Stomach (tissue), 9 donors: ENCODE data around the gene PDGFD. TPM values are rescaled to one million over a fixed set of nuclear protein-coding genes. Genes with fewer than 3 reads are reported as not detected.

ENCODE experiments used
- DNase-seq, 2 donors: peaks; one replicate each; pipeline versions ENCODE4 v3.0.0 to v3.0.0-alpha.2; 2013 to 2019
- H3K27ac ChIP-seq, 5 donors: fragments of 200-600 bp in 4 of 5; sonication (generic) in 4 of 5; one replicate each; pipeline ENCODE4 v1.5.1; 2013 to 2019; ENCODE audit warnings: mild to moderate bottlenecking in 1 of 5, moderate library complexity in 1 of 5
- H3K27me3 ChIP-seq, 3 donors: fragments of 200-600 bp; sonication (generic); one replicate each; pipeline ENCODE4 v1.5.1; 2017 to 2019; ENCODE audit warnings: mixed run types in 1 of 3
- H3K36me3 ChIP-seq, 4 donors: fragments of 200-600 bp; sonication (generic); 1 replicate in 3 of 4; 2 replicates in 1 of 4; pipeline ENCODE4 v1.5.1; 2016 to 2019
- H3K4me1 ChIP-seq, 4 donors: fragments of 200-600 bp; sonication (generic); one replicate each; pipeline ENCODE4 v1.5.1; 2016 to 2019
- H3K4me3 ChIP-seq, 4 donors: fragments of 200-600 bp; sonication (generic) in 3 of 4; one replicate each; pipeline ENCODE4 v1.5.1; 2016 to 2019; ENCODE audit warnings: mild to moderate bottlenecking in 1 of 4
- H3K9me3 ChIP-seq, 4 donors: fragments of 200-600 bp; sonication (generic); one replicate each; pipeline ENCODE4 v1.5.1; 2016 to 2019
- EP300 ChIP-seq: sonication (generic); formaldehyde crosslinking; IDR thresholded peaks from one replicate; pipeline ENCODE4 v1.6.1; 2017; ENCODE audit warnings: antibody characterized with exemption
- POLR2A ChIP-seq, 4 donors: fragments of 450-650 bp; IDR thresholded peaks; one replicate each; pipeline ENCODE4 v1.6.1; 2016; ENCODE audit warnings: antibody characterized with exemption in 4 of 4, control low read depth in 2 of 4, mild to moderate bottlenecking in 1 of 4, moderate library complexity in 1 of 4
- POLR2AphosphoS5 ChIP-seq, 3 donors: sonication (generic); formaldehyde crosslinking; IDR thresholded peaks; one replicate each; pipeline ENCODE4 v1.6.1; 2016; ENCODE audit warnings: antibody characterized with exemption in 3 of 3
- WGBS, 5 donors: extraction: QIAGEN DNeasy Blood & Tissue Kit in 3 of 5; methylation state at CpG; one replicate each; pipeline versions ENCODE4 v1.1.5 to v1.1.7; 2013 to 2018; 5-methylcytosine and 5-hydroxymethylcytosine counted together
- intact Hi-C: fragments of 100-400 bp; cut with DNase I; formaldehyde crosslinking; loops from one replicate; pipeline ENCODE4 v1.15.1; 2023; ENCODE audit warnings: low total_unique reads
- polyA plus RNA-seq, 3 donors: library from polyadenylated mRNA; stranded (reverse); fragments of 200-250 nt; gene quantifications; one replicate each; pipeline ENCODE4 v1.2.3, GENCODE V29; 2013
- total RNA-seq, 5 donors: library from RNA; depleted of rRNA; stranded (reverse); fragments of >200 nt; gene quantifications; one replicate each; pipeline versions ENCODE4 v1.1.0 to v1.2.3, GENCODE V29; 2014 to 2016
- TF ChIP-seq, protein P1 (sequence below), 7 experiments: fragments of 450-650 bp in 4 of 7; fragments of 200-600 bp in 3 of 7; sonication (generic) in 3 of 7; IDR thresholded peaks; one replicate each; pipeline ENCODE4 v1.5.1; 2016 to 2019; ENCODE audit warnings: antibody characterized with exemption in 7 of 7, control low read depth in 2 of 7, mild to moderate bottlenecking in 1 of 7
- donor health status: healthy with polysubstance abuse.
- donor health status: Bipolar disorder and iron deficiency.
- donor health status: healthy.

PDGFD gene
- total and polyA plus RNA-seq, 8 donors, result 2.4 to 41.5 (median 9.0) TPM; not detected in 1

- WGBS, 5 donors, result 48 to 65% (median 50%) methylated on average over 1 of the region's 1 CpG
- TF ChIP-seq POLR2AphosphoS5 (IDR thresholded peaks at IDR 0.05) (no peak), POLR2A (IDR thresholded peaks at IDR 0.05) (no peak), EP300 (no peak)
- TF ChIP-seq, protein P1, sequence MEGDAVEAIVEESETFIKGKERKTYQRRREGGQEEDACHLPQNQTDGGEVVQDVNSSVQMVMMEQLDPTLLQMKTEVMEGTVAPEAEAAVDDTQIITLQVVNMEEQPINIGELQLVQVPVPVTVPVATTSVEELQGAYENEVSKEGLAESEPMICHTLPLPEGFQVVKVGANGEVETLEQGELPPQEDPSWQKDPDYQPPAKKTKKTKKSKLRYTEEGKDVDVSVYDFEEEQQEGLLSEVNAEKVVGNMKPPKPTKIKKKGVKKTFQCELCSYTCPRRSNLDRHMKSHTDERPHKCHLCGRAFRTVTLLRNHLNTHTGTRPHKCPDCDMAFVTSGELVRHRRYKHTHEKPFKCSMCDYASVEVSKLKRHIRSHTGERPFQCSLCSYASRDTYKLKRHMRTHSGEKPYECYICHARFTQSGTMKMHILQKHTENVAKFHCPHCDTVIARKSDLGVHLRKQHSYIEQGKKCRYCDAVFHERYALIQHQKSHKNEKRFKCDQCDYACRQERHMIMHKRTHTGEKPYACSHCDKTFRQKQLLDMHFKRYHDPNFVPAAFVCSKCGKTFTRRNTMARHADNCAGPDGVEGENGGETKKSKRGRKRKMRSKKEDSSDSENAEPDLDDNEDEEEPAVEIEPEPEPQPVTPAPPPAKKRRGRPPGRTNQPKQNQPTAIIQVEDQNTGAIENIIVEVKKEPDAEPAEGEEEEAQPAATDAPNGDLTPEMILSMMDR (IDR thresholded peaks at IDR 0.05), result no peak
- H3K4me1 ChIP-seq, result no peaks in the 10 kb centered on the region
- no peak overlapping the region for H3K27ac ChIP-seq
- no peaks in the 10 kb centered on the region for H3K27me3 ChIP-seq
- H3K9me3 ChIP-seq, result no peaks in the 10 kb centered on the region
- intact Hi-C loops, result no loop called here
- H3K4me3 ChIP-seq, result no peak overlapping the region
- H3K36me3 ChIP-seq, result no peaks in the 10 kb centered on the region
- no peak for DNase-seq
Measured at GRCh38 chr11:104199053-104199452, 35.1 kb upstream of the PDGFD start.

DNA sequence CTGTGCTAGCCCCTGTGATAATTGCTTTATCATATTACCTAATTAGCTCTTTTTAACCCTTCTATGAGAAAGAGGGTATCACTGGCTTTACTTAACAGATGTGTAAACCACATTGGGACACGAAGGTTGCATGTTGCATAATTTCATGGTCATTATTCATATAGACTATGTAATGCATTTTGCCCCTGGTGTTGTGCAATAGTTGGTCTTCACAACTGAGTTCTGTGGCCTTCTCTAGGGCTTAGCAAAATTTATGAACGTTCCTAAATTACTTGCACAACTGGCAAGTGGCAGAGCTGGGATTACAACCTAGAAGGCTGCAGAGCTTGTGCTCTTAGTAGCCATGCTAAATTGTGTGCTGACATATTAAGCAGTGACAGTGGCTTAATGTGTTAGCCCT is 34.6 kb upstream of the PDGFD start:
- Histone ChIP-seq H3K4me1 (no peaks in the 10 kb centered on the region), H3K27me3 (no peaks in the 10 kb centered on the region), H3K4me3 (no peak overlapping the region), H3K36me3 (no peaks in the 10 kb centered on the region), H3K9me3 (no peaks in the 10 kb centered on the region), H3K27ac (no peak overlapping the region)
- TF ChIP-seq, protein P1 (IDR thresholded peaks at IDR 0.05), result no peak
- no peak for TF ChIP-seq EP300
- TF ChIP-seq POLR2A (IDR thresholded peaks at IDR 0.05), result no peak
- TF ChIP-seq POLR2AphosphoS5 (IDR thresholded peaks at IDR 0.05), result no peak
- 66 to 76% (median 70%) methylated on average over 2 of the region's 2 CpGs for WGBS, 5 donors
- intact Hi-C loops, result no loop called here
- no peak for DNase-seq

GRCh38 chr11:104191124-104191523 is 27.2 kb upstream of the PDGFD start:
- 93 to 97% (median 95%) methylated on average over 3 of the region's 3 CpGs for WGBS, 5 donors
- intact Hi-C loops, result no loop called here
- no peak for DNase-seq

GRCh38 chr11:104183593-104183992 is 19.6 kb upstream of the PDGFD start:
- H3K27ac ChIP-seq, result no peak overlapping the region
- no peak for TF ChIP-seq POLR2AphosphoS5 (IDR thresholded peaks at IDR 0.05)
- TF ChIP-seq, protein P1 (IDR thresholded peaks at IDR 0.05), result no peak
- no peak for TF ChIP-seq POLR2A (IDR thresholded peaks at IDR 0.05)
- no peak for TF ChIP-seq EP300
- H3K9me3 ChIP-seq, result no peaks in the 10 kb centered on the region
- H3K4me3 ChIP-seq, result no peak overlapping the region
- intact Hi-C loops, result no loop called here
- H3K4me1 ChIP-seq, result no peaks in the 10 kb centered on the region
- DNase-seq, result no peak
- no peaks in the 10 kb centered on the region for H3K27me3 ChIP-seq
- H3K36me3 ChIP-seq, result no peaks in the 10 kb centered on the region

More at GRCh38 chr11:104191124-104191523, 27.2 kb upstream of the PDGFD start:
- TF ChIP-seq POLR2AphosphoS5 (IDR thresholded peaks at IDR 0.05) (no peak), EP300 (no peak), POLR2A (IDR thresholded peaks at IDR 0.05) (no peak)
- TF ChIP-seq, protein P1 (IDR thresholded peaks at IDR 0.05), result no peak
- Histone ChIP-seq H3K27me3 (no peaks in the 10 kb centered on the region), H3K27ac (no peak overlapping the region), H3K36me3 (no peaks in the 10 kb centered on the region), H3K4me1 (no peaks in the 10 kb centered on the region), H3K4me3 (no peak overlapping the region), H3K9me3 (no peaks in the 10 kb centered on the region)
